ENCODE data around the gene MAT1A.
A peak's percentile ranks its signal among the peaks of the same experiment; 100 is the strongest.
"Not testable (repeated sequence)": the region's sequence is repeated elsewhere in the genome, so short reads cannot be mapped to it uniquely, and the experiment has no call there.

The MAT1A gene

DNA sequence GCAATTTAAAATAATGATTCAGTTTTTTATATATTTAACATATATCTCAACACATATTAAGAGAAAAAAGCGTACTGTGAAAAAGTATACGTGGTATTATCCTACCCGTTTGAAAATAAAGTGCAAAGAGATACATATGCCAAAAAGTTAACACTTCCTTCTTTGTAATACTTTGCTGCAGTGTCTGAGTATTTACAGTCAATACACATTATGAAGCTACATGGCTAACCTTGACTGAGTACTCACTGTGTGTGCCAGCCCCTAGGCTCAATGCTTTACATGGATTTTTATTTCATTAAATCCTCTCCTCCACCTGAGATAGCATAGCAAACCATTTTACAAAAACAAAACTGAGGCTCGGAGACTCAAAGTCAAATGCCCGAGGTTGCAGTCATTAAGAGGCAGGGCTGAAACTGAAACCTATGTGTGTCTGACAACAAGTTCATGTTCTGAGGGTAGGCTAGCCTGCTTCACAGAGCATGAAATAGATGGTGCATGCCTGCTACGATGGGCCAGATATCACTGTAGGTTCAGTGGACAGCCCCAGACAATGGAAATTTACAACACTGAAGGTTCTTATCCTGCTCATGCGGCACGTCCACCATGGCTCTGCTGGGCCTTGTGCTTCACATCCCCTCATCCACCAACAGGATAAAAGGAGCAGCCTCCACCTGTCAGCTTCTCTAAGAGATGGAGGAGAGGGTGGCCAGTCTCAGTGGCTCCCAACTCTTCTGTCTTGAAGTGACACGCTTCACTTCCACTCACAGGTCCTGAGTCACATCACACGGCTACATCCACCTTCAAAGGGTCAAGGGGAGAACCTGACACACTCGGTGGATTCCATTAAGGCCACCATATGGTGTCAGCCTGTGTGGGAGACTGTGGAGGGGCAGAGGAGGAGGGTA is 54.9 kb downstream of the MAT1A start:
- not testable (repeated sequence) for H3K27ac Mint-ChIP-seq, H3K9me3 Mint-ChIP-seq, H3K4me1 Mint-ChIP-seq, H3K27me3 Mint-ChIP-seq, H3K36me3 Mint-ChIP-seq
- peak overlapping the region; percentile 15 for H3K4me3 Mint-ChIP-seq
- ATAC-seq = peak; percentile 93

DNA sequence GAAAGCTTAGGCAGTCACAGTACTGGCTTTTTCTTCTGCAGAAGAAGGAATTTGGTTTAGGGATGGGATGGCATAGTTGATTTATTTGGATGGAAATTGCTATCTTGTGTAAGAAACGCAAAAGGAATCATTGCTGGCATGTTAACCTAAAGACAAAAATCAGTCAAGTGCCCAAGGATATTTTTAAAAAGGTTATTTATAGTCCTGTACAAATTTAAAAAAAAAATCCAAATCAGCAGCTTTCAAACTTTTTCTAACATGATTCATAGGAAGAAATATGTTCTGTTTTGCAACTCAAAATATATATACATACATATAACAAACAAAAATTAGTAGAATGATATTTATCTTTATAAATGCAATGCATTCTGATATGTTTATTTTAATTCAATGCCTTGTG is 55.6 kb downstream of the MAT1A start:
- not testable (repeated sequence) for H3K36me3 Mint-ChIP-seq, ATAC-seq, H3K4me3 Mint-ChIP-seq, H3K27ac Mint-ChIP-seq, H3K9me3 Mint-ChIP-seq, H3K27me3 Mint-ChIP-seq, H3K4me1 Mint-ChIP-seq

DNA sequence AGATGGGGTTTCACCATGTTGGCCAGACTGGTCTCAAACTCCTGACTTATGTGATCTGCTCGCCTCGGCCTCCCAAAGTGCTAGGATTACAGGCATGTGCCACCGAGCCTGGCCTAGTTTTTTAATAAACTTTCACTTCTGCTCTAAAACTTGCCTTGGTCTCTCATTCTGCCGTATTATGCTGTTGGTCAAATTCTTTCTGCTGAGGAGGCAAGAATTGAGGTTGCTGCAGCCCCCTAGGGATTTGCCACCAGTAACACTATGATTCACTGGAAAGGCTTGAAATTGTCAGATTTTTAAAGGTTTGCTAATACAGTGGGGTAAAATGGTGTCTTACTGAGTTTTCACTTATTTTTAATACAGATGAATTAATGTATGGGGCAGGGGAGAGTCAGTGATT is 62.7 kb downstream of the MAT1A start:
- ATAC-seq = peak; percentile 90
- H3K4me3 Mint-ChIP-seq, H3K27me3 Mint-ChIP-seq, H3K9me3 Mint-ChIP-seq, H3K36me3 Mint-ChIP-seq: not testable (repeated sequence)
- Mint-ChIP-seq H3K4me1 (peaks cover 13% of the 10 kb centered on the region), H3K27ac (peak overlapping the region; percentile 78)

DNA sequence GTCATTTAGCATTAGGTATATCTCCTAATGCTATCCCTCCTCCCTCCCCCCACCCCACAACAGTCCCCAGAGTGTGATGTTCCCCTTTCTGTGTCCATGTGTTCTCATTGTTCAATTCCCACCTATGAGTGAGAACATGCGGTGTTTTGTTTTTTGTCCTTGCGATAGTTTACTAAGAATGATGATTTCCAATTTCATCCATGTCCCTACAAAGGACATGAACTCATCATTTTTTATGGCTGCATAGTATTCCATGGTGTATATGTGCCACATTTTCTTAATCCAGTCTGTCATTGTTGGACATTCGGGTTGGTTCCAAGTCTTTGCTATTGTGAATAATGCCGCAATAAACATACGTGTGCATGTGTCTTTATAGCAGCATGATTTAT is 66.4 kb downstream of the MAT1A start:
- ATAC-seq, H3K27me3 Mint-ChIP-seq, H3K36me3 Mint-ChIP-seq, H3K27ac Mint-ChIP-seq, H3K4me3 Mint-ChIP-seq, H3K9me3 Mint-ChIP-seq: not testable (repeated sequence)
- peaks cover 13% of the 10 kb centered on the region for H3K4me1 Mint-ChIP-seq
